ENCODE data around the gene RALGPS2. TPM values are rescaled to one million over a fixed set of nuclear protein-coding genes. Genes with fewer than 3 reads are reported as not detected.

The RALGPS2 gene
- total RNA-seq, 1 experiment from 2014 or later, result 38.0 TPM

DNA sequence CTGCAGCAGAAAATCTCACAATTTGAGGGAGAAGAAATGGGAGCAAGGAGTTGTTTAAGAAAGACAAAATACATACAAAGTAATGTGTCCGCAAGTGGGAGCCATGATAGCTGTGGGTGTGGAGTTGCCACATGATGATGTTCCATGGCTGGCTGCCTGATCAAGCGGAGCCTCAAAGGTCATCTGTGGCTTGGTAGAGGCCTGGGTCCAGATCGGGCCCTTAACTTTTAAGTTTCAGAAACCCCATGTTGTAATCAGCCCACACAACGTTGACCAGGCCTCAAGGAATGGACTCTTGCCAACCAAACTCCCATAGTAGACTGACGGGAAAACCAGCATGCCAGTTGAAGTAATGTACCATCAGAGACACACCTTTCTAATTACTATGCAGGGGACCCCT lies 210.6 kb downstream of the RALGPS2 start (continued):
- TF ChIP-seq, protein P1, sequence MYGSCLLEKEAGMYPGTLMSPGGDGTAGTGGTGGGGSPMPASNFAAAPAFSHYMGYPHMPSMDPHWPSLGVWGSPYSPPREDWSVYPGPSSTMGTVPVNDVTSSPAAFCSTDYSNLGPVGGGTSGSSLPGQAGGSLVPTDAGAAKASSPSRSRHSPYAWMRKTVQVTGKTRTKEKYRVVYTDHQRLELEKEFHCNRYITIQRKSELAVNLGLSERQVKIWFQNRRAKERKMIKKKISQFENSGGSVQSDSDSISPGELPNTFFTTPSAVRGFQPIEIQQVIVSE (CRISPR knock-in tag; IDR thresholded peaks at IDR 0.05; ENCODE audit: borderline replicate concordance), result no peak
- no peak for TF ChIP-seq PRRX2 (CRISPR knock-in tag; IDR thresholded peaks at IDR 0.05)
- no peak for TF ChIP-seq GRHL2 (CRISPR knock-in tag; IDR thresholded peaks at IDR 0.05; ENCODE audit: insufficient replicate concordance, severe bottlenecking)
- TF ChIP-seq ELF4 (CRISPR knock-in tag; IDR thresholded peaks at IDR 0.05; ENCODE audit: low read depth), result no peak
- TF ChIP-seq, protein P2, sequence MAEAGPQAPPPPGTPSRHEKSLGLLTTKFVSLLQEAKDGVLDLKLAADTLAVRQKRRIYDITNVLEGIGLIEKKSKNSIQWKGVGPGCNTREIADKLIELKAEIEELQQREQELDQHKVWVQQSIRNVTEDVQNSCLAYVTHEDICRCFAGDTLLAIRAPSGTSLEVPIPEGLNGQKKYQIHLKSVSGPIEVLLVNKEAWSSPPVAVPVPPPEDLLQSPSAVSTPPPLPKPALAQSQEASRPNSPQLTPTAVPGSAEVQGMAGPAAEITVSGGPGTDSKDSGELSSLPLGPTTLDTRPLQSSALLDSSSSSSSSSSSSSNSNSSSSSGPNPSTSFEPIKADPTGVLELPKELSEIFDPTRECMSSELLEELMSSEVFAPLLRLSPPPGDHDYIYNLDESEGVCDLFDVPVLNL (CRISPR knock-in tag; IDR thresholded peaks at IDR 0.05; ENCODE audit: borderline replicate concordance, low read depth), result no peak
- TF ChIP-seq ZNF219 (CRISPR knock-in tag; IDR thresholded peaks at IDR 0.05; ENCODE audit: borderline replicate concordance), result no peak
- TF ChIP-seq FOXP4 (CRISPR knock-in tag; IDR thresholded peaks at IDR 0.05), result no peak

GRCh38 chr1:178937695-178938094 lies 212.7 kb downstream of the RALGPS2 start:
- Mint-ChIP-seq H3K36me3 (no peaks in the 10 kb centered on the region), H3K4me3 (no peak overlapping the region), H3K9me3 (no peaks in the 10 kb centered on the region), H3K27me3 (ENCODE audit: low read depth) (no peaks in the 10 kb centered on the region), H3K27ac (no peak overlapping the region), H3K4me1 (peaks cover 13% of the 10 kb centered on the region)
- ATAC-seq, result no peak
- TF ChIP-seq NFE2L1 (CRISPR knock-in tag; IDR thresholded peaks at IDR 0.05) (no peak), HMGXB4 (CRISPR knock-in tag; IDR thresholded peaks at IDR 0.05) (no peak), ZBTB21 (CRISPR knock-in tag; IDR thresholded peaks at IDR 0.05; ENCODE audit: borderline replicate concordance) (no peak), IRF1 (CRISPR knock-in tag; IDR thresholded peaks at IDR 0.05) (no peak), KAT7 (CRISPR knock-in tag; IDR thresholded peaks at IDR 0.05; ENCODE audit: borderline replicate concordance) (no peak), TCF7 (CRISPR knock-in tag; IDR thresholded peaks at IDR 0.05; ENCODE audit: low read depth) (no peak), FOXP4 (CRISPR knock-in tag; IDR thresholded peaks at IDR 0.05) (no peak), ZNF416 (CRISPR knock-in tag; IDR thresholded peaks at IDR 0.05) (no peak), JUN (CRISPR knock-in tag; IDR thresholded peaks at IDR 0.05) (no peak), TP53 (CRISPR knock-in tag; IDR thresholded peaks at IDR 0.05) (no peak), IRF2 (CRISPR knock-in tag; IDR thresholded peaks at IDR 0.05; ENCODE audit: borderline replicate concordance, low read depth) (no peak)
- TF ChIP-seq, protein P3, sequence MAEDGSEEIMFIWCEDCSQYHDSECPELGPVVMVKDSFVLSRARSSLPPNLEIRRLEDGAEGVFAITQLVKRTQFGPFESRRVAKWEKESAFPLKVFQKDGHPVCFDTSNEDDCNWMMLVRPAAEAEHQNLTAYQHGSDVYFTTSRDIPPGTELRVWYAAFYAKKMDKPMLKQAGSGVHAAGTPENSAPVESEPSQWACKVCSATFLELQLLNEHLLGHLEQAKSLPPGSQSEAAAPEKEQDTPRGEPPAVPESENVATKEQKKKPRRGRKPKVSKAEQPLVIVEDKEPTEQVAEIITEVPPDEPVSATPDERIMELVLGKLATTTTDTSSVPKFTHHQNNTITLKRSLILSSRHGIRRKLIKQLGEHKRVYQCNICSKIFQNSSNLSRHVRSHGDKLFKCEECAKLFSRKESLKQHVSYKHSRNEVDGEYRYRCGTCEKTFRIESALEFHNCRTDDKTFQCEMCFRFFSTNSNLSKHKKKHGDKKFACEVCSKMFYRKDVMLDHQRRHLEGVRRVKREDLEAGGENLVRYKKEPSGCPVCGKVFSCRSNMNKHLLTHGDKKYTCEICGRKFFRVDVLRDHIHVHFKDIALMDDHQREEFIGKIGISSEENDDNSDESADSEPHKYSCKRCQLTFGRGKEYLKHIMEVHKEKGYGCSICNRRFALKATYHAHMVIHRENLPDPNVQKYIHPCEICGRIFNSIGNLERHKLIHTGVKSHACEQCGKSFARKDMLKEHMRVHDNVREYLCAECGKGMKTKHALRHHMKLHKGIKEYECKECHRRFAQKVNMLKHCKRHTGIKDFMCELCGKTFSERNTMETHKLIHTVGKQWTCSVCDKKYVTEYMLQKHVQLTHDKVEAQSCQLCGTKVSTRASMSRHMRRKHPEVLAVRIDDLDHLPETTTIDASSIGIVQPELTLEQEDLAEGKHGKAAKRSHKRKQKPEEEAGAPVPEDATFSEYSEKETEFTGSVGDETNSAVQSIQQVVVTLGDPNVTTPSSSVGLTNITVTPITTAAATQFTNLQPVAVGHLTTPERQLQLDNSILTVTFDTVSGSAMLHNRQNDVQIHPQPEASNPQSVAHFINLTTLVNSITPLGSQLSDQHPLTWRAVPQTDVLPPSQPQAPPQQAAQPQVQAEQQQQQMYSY (CRISPR knock-in tag; IDR thresholded peaks at IDR 0.05), result no peak
- TF ChIP-seq, protein P4, sequence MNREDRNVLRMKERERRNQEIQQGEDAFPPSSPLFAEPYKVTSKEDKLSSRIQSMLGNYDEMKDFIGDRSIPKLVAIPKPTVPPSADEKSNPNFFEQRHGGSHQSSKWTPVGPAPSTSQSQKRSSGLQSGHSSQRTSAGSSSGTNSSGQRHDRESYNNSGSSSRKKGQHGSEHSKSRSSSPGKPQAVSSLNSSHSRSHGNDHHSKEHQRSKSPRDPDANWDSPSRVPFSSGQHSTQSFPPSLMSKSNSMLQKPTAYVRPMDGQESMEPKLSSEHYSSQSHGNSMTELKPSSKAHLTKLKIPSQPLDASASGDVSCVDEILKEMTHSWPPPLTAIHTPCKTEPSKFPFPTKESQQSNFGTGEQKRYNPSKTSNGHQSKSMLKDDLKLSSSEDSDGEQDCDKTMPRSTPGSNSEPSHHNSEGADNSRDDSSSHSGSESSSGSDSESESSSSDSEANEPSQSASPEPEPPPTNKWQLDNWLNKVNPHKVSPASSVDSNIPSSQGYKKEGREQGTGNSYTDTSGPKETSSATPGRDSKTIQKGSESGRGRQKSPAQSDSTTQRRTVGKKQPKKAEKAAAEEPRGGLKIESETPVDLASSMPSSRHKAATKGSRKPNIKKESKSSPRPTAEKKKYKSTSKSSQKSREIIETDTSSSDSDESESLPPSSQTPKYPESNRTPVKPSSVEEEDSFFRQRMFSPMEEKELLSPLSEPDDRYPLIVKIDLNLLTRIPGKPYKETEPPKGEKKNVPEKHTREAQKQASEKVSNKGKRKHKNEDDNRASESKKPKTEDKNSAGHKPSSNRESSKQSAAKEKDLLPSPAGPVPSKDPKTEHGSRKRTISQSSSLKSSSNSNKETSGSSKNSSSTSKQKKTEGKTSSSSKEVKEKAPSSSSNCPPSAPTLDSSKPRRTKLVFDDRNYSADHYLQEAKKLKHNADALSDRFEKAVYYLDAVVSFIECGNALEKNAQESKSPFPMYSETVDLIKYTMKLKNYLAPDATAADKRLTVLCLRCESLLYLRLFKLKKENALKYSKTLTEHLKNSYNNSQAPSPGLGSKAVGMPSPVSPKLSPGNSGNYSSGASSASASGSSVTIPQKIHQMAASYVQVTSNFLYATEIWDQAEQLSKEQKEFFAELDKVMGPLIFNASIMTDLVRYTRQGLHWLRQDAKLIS (CRISPR knock-in tag; IDR thresholded peaks at IDR 0.05; ENCODE audit: borderline replicate concordance), result no peak
- ChIA-PET POLR2A (no interaction called here), CTCF (interaction anchor here (1.0 to 3.9 kb wide), 4 partner anchors 9 to 437 kb away, joined by 3 to 18 read pairs (median 4); no protein-coding TSS in a partner anchor)
- no peak for DNase-seq (ENCODE audit: low spot score)

Data from WTC11 (cell line).